GM12875 (cell line): ENCODE measurements around the gene ZFR.
"Not testable (repeated sequence)": the region's sequence is repeated elsewhere in the genome, so short reads cannot be mapped to it uniquely, and the experiment has no call there.

Experiments
- H3K4me3 ChIP-seq: one replicate; pipeline ENCODE4 v1.5.1; 2011; ENCODE audit warnings: low read depth, low read length, control low read depth
- TF ChIP-seq, protein P1 (sequence below): IDR thresholded peaks from 2 replicates; pipeline ENCODE4 v1.5.1; 2011; ENCODE audit warnings: low read depth, mild to moderate bottlenecking, control low read depth, inconsistent platforms, low read length, moderate library complexity, borderline replicate concordance; ENCODE audit not compliant: insufficient read depth

Gene ZFR

DNA sequence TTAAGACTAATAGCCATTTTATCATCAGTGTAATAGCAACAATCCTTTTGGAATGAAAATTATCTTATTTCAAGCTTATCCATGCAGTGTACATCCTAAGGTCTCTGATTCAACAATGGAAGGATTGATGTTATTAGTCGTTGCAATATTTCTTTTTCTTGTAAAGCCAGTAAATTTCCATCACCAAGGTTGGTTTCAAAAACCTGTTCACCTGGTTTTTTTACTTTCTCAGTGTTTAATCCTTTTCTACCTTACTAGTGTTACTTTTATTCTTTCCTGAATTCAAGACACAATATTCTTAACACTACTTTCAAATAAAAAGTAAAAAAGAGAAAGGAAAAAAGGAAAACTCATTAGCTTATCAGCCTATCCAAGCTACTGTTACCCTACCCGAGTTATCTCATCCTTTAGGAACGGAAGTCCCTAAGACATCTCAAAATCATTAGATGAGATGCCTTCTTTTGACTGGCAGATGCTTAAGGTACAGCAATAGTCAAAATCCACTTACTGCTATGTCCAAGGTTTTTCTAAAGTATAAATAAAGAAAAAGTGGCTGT, 5.4 kb downstream of the ZFR start:
- TF ChIP-seq, protein P1, sequence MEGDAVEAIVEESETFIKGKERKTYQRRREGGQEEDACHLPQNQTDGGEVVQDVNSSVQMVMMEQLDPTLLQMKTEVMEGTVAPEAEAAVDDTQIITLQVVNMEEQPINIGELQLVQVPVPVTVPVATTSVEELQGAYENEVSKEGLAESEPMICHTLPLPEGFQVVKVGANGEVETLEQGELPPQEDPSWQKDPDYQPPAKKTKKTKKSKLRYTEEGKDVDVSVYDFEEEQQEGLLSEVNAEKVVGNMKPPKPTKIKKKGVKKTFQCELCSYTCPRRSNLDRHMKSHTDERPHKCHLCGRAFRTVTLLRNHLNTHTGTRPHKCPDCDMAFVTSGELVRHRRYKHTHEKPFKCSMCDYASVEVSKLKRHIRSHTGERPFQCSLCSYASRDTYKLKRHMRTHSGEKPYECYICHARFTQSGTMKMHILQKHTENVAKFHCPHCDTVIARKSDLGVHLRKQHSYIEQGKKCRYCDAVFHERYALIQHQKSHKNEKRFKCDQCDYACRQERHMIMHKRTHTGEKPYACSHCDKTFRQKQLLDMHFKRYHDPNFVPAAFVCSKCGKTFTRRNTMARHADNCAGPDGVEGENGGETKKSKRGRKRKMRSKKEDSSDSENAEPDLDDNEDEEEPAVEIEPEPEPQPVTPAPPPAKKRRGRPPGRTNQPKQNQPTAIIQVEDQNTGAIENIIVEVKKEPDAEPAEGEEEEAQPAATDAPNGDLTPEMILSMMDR: no peak
- H3K4me3 ChIP-seq: no peak overlapping the region

DNA sequence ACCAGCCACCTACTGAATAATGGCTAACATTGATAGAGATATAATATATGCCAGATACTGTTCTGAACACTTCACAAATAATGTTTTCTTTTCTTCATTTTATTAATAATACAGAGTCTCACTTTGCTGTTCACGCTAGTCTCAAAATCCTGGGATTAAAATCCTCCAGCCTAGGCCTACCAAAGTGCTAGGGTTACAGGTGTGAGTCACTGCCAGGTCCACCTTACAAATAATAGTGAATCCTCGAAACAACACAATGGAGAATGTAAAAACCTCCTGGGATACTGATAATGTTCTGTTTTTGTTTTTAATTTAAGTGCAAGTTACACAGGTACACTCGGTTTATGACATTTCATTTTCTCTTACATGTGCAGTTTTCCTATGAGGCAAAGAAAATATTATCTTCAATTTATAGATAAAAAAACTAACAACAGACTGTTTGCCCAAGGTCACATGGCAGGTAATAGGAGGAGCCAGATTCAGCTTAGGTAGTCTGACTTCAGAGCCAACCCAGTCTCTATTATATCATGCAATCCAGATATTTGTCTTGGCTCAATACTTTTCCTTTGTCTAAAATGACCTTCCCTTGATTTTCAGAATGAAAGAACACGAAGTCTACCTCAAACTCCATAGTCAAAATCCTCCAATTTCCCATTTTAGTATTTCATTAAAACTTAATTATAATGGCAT, 7.8 kb downstream of the ZFR start:
- H3K4me3 ChIP-seq: no peak overlapping the region
- TF ChIP-seq, protein P1: no peak

DNA sequence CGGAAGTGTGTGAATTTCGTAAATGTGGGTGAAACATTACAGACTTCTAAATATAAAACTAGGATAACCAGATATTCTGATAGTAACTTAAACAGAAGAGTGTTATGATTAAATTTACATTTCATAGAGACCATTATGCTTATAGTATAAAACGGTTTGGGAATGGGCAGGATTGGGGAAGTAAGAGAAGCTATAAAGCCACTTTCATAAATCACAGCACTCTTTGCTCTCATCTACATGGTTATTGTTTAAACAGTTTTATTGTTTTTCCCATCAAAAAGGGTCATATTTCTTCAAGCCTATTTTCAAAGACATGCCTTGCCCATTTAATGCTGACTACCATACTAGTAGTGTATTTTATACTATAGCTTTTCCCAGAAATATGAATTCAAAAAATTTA, 9.2 kb downstream of the ZFR start:
- TF ChIP-seq, protein P1: no peak
- H3K4me3 ChIP-seq: no peak overlapping the region

DNA sequence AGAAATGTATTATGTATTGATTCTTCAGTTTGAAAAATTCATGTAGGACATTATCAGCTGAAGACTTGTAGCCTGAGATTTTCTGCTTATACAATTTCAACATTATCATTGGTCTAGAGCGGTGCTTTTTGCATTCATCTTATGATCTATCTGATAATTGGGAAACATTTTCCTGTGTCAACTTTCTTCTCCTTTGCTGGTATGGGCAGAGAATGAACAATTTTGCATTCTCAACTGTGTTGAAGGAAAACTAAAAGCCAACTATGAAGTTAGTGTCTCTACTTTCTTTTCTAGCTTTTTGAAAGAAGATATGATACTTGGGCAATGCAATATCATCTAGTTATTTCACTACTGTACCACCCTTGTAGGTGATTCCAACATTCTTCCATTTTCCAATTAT, 10.3 kb downstream of the ZFR start:
- TF ChIP-seq, protein P1: no peak
- H3K4me3 ChIP-seq: no peak overlapping the region

DNA sequence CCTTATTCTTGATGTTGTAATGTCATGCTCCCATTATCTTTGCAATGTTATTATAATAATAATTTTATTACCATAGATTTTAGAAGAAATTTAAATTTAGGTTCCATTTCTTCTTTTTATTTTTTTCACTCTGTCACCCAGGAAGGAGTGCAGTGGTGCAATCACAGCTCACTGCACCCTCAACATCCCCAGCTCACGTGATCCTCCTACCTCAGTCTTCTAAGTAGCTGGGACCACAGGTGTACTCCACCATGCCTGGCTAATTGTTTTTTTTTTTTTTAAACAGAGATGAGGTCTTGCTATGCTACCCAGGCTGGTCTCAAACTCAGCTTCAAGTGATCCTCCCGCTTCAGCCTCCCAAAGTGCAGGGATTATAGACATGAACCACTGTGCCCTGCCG, 11.9 kb downstream of the ZFR start:
- no peak overlapping the region for H3K4me3 ChIP-seq
- TF ChIP-seq, protein P1: no peak

DNA sequence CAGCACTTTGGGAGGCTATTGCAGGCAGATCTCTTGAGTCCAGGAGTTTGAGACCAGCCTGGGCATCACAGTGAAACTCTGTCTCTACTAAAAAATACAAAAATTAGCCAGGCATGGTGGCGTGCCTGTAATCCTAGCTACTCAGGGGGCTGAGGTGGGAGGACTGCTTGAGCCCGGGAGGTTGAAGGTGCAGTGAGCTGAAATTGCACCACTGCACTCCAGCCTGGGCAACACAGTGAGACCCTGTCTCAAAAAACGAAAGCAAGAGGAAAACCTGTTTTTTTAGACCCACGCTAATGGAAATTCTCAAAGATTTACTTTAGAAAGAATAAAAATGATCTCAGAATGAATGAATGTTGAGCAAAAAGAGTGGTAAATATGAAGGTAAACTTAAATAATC, 13.7 kb downstream of the ZFR start:
- H3K4me3 ChIP-seq: not testable (repeated sequence)

DNA sequence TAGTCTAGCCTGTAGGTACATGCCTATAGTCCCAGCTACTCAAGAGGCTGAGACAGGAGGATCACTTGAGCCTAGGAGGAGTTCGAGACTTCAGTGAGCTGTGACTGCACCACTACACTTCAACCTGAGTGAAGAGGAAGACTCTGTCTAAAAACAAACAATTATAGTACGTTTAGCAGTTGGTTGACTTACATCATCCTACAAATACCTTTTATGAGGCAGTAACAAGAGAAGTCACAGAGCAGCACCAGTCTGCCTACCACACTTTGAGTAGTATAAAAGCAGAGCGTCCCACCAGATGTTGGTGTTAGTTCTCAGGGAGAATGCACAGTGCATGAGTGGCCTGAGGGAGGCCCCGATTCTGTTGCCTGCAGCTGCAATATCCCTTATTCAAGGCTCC, 16.1 kb downstream of the ZFR start:
- H3K4me3 ChIP-seq: no peak overlapping the region
- TF ChIP-seq, protein P1: no peak
